GM21390 (cell line): Measurements from ENCODE around the gene KNCN.

Experiments
- ATAC-seq: cut with Tn5 transposase; IDR thresholded peaks from one replicate; pipeline ENCODE4 v1.9.1; 2021; ENCODE audit not compliant: unreplicated experiment

KNCN gene

GRCh38 chr1:46551597-46552095 lies at the start of gene KNCN:
Gene KNCN, minus strand, starts transcription at chr1:46551647. Its CDS starts 432 bp downstream, at chr1:46551215.
- no peak for ATAC-seq

DNA sequence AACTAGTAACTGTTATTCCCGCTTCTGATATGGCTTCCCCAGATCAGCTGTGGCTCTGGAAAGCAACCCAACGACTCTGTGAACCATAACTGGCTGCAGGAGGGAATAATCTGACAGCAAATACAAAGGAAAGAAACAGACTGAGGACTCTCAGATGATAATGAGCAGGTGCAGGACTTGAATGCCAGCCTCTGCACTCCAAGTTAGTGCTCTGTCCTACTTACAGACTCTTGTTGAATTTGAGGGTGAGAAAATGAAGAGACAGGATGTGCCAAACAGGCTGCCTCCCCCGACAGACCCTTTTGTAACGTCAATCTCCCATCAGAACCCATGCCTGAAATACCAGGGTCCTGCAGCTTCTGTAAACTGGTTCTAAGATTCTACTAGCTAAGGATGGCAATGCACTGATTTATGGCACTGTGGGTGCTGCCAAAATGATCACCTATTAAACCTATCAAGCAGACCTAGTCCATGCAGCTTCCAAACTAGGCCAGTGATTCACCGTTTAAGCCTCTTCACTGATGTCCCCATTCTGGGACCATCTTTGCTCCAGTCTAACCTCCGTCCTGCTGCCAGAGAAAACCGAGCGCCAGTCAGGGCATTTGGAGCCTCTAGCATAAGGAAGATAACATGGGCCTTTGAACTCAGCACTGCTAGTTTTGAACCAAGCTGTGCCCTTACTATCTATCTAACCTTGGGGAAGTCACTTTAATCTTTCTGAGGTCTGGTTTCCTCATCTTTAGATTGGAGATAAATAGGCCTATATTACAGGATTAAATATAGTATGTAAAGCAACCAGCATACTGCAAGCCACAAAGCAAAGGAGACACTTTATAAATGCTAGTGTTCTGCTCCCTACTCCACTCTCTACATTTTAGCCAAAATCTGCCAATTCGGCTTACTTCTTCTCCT lies 47.9 kb upstream of the KNCN start:
- ATAC-seq = no peak

DNA sequence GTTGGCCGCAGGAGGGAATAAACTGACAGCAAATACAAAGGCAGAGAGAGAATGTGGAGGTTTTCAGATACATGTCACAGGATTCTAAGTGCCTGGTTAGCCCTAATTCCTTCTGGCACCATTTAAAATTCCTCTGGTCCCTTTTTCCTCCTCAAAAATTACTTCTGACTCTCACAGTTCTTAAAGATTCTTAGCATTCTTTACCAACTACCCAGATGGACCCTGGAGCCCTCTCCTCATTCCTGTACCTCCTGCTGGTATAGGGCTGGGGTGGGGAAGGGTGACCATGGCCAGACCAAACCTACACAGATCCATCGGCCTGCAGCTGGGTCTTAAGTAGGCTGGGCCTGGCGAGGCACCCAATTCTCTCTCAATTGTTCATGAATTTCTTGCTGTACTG lies 45.4 kb upstream of the KNCN start:
- no peak for ATAC-seq

DNA sequence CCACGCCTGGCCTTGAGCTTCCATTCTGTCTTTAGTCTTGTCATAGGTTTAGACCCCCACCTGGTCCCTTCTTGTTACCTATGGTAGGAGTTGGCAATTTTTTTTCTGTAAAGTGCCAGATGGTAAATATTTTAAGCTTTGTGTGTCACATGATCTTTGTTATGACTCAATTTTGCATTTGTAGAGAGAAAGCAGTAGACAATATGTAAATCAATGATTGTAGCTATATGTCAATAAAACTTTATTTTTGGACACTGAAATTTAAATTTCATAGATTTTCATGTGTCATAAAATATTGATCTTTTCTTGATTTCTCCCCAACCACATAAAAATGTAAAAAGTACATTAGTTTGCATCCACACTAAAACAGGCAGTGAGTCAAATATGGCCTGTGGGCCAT lies 44.6 kb upstream of the KNCN start:
- no peak for ATAC-seq

GRCh38 chr1:46595127-46595526 lies 43.7 kb upstream of the KNCN start:
- no peak for ATAC-seq

DNA sequence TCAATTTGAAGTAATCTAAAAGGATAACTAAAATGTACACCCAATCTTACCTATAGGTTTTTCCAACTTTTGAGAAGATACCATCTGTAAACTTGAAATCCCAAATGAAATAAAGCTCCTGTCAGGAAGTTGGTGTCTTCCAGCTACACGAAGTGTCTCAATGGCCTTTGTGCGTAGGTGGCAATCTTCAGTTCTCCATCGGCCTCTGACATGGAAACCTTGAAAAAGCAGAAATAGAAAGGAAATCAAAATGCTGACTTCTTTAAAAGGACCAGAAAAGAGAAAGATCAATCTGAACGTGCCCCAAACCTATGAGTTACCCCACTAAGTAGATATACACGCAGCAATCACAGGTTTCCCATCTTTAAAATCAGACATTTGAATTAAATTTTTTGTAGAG lies 42.6 kb upstream of the KNCN start:
- ATAC-seq = no peak

- ATAC-seq = no peak
Measured at GRCh38 chr1:46592823-46593222, 41.4 kb upstream of the KNCN start.

DNA sequence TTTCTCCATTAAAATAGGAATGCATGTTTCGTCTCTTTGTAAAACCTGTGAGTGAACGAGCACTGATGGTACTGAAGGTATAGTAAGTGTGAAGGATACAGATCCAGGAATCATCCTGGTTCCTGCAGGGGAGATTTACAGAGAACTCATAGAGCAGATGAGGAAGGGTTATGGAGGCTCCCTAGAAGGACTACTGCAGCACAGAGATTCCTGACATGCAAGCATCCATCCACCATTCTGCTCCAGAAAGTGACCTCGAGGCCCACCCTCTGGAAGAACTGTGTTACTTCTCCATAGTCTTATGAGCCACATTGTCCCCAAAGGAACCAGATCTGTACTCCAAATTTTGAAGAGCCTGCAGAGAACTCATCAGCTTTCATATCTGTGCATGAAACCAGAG lies 38.1 kb upstream of the KNCN start:
- ATAC-seq = no peak

DNA sequence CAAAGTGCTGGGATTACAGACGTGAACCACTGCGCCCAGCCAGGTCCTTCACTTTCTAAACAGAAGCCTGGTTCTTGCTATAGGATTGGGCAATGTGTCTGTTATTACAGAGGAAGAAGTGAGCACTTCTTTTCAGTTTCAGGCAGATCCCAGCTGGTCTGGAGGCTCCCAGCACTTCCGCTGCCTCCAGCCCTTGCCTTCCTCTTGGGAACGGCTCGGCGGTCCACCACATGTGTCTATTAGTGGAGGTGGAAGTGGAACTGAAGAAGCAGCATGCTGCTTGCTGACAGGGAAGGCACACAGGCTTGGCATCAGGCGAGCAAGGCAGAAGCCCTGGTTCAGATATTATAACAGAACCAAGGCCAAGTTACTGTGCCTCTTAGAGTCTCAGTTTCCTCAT lies 35.6 kb upstream of the KNCN start:
- no peak for ATAC-seq

- no peak for ATAC-seq
Measured at GRCh38 chr1:46585312-46585938, 34.0 kb upstream of the KNCN start.

DNA sequence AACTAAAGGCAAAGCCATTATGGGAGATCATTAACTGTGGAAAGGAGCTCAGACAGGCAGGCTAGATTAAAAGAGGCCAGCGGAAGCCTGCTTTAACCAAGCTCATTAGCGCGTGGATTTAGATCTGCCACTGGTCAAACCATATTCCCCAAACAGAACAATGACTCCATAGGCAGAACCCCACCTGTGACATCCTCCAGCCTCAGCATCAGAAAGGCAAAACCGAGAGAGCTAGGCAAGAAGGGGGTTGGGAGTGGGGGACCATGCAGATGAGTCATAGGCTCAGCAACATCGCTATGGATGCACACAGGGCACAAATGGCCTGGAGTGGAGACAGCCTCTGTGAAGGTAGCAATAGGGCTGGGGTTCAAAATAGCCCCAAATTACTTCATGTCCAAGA lies 32.0 kb upstream of the KNCN start:
- no peak for ATAC-seq

DNA sequence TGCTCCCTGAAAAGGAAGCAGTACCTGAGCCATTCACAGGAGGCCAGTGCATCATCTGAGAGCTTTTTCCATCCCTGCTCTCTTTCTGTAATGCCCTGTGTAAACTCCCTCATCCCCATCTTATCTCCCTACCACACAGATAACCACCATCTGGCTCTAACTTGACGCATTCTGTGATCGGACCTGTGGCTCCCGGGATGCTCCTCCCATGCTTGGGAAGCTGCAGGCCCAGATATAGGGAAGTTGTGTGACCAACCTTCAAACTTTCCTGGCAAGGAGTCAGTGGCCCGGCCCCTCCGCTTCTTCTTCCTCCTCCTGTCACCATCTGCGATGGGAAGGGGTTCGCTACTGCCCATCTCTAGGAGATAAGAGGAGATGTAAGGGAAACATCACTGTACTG lies 31.5 kb upstream of the KNCN start:
- ATAC-seq = no peak

DNA sequence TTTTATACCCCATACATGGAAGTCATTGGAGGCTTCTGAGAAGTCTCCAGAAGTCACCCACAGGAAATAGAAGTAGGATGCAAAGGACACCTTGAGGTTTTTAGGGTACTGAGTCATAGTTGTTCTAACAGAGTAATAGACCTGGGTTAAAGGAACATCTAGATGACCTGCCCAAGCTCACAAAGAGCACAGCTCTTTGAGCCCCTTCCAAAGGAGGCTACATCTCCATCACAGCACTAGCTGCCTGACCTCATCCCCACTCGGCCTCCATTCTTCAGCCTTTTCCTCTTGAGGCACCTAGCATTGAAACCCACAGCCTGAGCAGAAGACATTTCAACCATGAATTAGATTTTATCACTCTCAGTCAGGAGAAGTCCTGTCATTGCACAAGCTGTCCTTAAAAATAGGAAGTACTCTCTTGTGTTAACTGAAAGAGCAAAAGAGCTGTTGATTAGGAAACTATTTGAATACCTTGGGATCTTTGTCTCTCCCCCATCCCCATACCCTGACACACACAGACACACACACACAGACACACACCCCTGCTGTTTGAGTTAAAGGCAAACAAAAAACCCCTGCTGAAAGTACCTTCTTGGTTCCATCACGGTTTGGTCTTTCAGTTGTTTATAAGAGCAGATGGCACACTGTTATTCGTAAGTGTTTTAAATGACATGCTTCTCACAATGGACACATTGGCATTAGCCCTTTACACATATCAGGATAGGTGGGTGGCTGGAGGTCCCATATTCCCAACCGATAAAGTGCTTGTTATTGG lies 30.4 kb upstream of the KNCN start:
- ATAC-seq = no peak

- no peak for ATAC-seq
Measured at GRCh38 chr1:46580140-46580903, 28.9 kb upstream of the KNCN start.

- ATAC-seq = no peak
Measured at GRCh38 chr1:46577671-46578070, 26.2 kb upstream of the KNCN start.

DNA sequence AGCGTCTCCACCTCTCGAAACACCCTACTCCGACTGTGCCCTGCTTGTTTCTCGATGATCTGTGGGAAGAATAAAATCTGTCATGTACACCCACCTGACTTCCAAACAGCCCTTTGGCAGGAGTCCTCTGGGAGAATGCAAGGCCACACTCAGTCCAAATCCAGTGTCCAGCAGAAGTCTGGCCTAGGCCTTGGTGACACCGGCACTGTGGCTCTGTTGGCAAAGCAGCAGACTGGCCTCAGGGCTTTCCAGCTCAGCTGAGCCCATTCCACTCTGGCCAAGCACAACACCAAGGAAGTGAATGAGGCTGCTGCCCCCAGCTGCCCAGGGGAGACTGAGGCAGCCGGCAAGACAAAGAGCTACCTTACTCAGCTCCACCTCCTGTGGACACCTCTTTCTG lies 25.1 kb upstream of the KNCN start:
- ATAC-seq = no peak

DNA sequence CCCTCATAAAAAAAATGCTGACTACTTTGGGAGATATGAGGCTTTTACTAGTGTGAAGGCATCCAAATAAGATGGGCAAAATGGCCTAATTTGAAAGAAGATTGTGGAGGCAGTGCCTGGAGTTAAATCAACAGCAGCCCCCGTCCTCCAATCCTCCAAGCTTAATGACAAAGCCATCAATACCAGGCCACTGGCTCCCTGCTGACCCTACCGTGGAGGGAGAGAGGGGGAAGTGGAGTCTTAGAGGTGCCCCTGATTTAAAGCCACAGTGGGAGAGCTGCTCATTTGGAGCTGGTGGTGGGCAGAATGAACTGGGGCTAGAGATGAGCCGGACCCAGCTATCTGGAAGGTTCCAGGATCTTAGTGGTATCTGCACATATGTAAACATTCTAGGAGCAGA lies 24.3 kb upstream of the KNCN start:
- no peak for ATAC-seq

DNA sequence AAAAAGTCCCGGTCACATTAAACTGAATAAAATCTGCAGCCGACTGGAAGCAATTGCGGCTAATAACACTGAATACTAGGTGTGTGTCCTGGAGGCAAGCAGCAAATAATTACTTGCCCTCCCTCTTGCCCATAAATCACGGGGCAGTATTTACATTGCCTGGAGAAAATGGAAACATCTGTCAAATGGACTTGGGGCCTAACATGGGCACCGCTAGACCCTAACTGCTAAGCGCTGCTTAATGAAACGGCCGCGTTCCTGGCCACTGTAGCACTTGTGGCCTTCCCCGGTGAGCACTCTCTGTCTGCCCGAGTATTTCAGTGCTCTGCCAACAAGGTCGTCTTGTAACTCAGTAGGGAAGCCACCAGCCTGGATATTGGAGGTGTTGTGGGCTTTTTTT lies 23.9 kb upstream of the KNCN start:
- ATAC-seq = no peak

- ATAC-seq = no peak
Measured at GRCh38 chr1:46571691-46572225, 20.3 kb upstream of the KNCN start.

- ATAC-seq = no peak
Measured at GRCh38 chr1:46569884-46570725, 18.7 kb upstream of the KNCN start.
